ENCODE results near the gene BANF2. TPM values are rescaled to one million over a fixed set of nuclear protein-coding genes. Genes with fewer than 3 reads are reported as not detected.

Gene BANF2
- total and polyA plus RNA-seq, 2 of the 13 experiments (the other 11 are each of a cell fraction or from before 2014, with no cell fraction given) = 0.35 TPM; not detected in 1

- TF ChIP-seq ZNF550 (CRISPR knock-in tag; IDR thresholded peaks at IDR 0.05; ENCODE audit: borderline replicate concordance) (no peak), FOSL1 (CRISPR knock-in tag; IDR thresholded peaks at IDR 0.05; ENCODE audit: borderline replicate concordance) (no peak), TFDP1 (CRISPR knock-in tag; IDR thresholded peaks at IDR 0.05; ENCODE audit: borderline replicate concordance) (no peak), YY1 (IDR thresholded peaks at IDR 0.05; ENCODE audit: insufficient read depth, insufficient replicate concordance, low read depth, low read length) (peak; percentile 75), ADNP (CRISPR knock-in tag; IDR thresholded peaks at IDR 0.05) (0 out of 2 replicates have a peak, but pooled peaks have one; percentile 21), ZBED4 (CRISPR knock-in tag; IDR thresholded peaks at IDR 0.05; ENCODE audit: borderline replicate concordance) (peak; percentile 59; the same call in 1 of the 2 replicates), ZNF350 (CRISPR knock-in tag; IDR thresholded peaks at IDR 0.05; ENCODE audit: borderline replicate concordance, low read depth) (no peak; the same call in 1 of the 2 replicates), CBFB (CRISPR knock-in tag; IDR thresholded peaks at IDR 0.05) (no peak), ZNF253 (CRISPR knock-in tag; IDR thresholded peaks at IDR 0.05; ENCODE audit: borderline replicate concordance) (no peak), CHD2 (IDR thresholded peaks at IDR 0.05; ENCODE audit: low read depth, low read length) (no peak), RELA (CRISPR knock-in tag; IDR thresholded peaks at IDR 0.05) (no peak; the same call in 1 of the 2 replicates), ZFP36L2 (CRISPR knock-in tag; IDR thresholded peaks at IDR 0.05) (no peak), ETV5 (CRISPR knock-in tag; IDR thresholded peaks at IDR 0.05; ENCODE audit: borderline replicate concordance) (peak; percentile 30; the same call in 1 of the 2 replicates), ZNF710 (CRISPR knock-in tag; IDR thresholded peaks at IDR 0.05; ENCODE audit: borderline replicate concordance) (no peak), LBX2 (CRISPR knock-in tag; IDR thresholded peaks at IDR 0.05; ENCODE audit: borderline replicate concordance) (0 out of 2 replicates have a peak, but pooled peaks have one; percentile 8), SIX4 (CRISPR knock-in tag; IDR thresholded peaks at IDR 0.05) (no peak), ARNTL (CRISPR knock-in tag; IDR thresholded peaks at IDR 0.05) (no peak), SRF (IDR thresholded peaks at IDR 0.05; ENCODE audit: low read depth, low read length) (no peak), ZNF333 (CRISPR knock-in tag; IDR thresholded peaks at IDR 0.05; ENCODE audit: borderline replicate concordance) (0 out of 2 replicates have a peak, but pooled peaks have one; percentile 20), ZFX (CRISPR knock-in tag; IDR thresholded peaks at IDR 0.05; ENCODE audit: low read depth) (peak; percentile 16)
Measured at GRCh38 chr20:17680836-17681725, 18.7 kb upstream of the BANF2 start (continued).

Data from HepG2 (cell line).